ENCODE results near the gene AKR1B1.

Gene AKR1B1

GRCh38 chr7:134443396-134444070 is 15.4 kb downstream of the AKR1B1 start:
- DNase-seq, result no peak

- no peak for DNase-seq
Measured at GRCh38 chr7:134442441-134443220, 16.3 kb downstream of the AKR1B1 start.

DNA sequence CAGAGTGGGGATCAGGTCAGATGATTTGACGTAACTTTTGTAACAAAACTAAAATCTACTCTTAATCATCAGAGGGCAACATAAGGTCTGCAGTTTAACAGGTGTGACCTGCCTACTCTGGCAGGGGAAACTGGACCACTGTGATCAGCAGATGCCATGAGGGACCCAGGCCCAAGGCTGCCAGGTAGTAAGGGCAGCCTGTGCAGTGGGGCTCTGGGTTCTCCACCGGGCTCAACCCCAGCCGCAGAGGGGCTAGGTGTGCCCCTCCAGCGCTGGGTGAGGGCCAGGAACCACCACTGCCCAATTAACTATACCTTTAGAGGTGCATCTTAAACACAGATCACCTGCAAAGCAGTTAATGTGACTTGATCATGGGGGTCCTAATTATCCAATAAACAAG is 17.6 kb downstream of the AKR1B1 start:
- no peak for DNase-seq

GRCh38 chr7:134440476-134440875 is 18.4 kb downstream of the AKR1B1 start:
- DNase-seq, result no peak

- no peak for DNase-seq
Measured at GRCh38 chr7:134440067-134440466, 18.8 kb downstream of the AKR1B1 start.

DNA sequence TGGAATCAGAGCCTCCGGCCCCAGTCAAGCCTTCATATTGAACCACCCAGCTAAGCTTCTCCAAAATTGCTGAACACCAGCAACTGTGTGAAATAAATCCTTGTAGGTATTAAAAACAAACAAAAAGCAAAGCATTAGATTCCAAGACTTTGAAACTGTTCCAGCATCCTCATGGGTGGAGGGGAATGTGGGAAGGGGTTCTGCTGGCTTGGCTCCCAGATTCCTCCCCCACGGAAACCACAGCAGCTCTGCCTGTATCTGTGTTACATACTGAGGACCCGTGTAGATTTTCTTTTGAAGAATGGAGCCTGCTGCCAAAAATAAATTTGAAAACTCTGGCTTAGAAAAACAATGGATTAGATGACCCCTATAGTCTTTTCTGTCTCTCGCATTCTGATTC is 20.0 kb downstream of the AKR1B1 start:
- DNase-seq, result no peak

- DNase-seq, result no peak
Measured at GRCh38 chr7:134435161-134435920, 23.6 kb downstream of the AKR1B1 start.

DNA sequence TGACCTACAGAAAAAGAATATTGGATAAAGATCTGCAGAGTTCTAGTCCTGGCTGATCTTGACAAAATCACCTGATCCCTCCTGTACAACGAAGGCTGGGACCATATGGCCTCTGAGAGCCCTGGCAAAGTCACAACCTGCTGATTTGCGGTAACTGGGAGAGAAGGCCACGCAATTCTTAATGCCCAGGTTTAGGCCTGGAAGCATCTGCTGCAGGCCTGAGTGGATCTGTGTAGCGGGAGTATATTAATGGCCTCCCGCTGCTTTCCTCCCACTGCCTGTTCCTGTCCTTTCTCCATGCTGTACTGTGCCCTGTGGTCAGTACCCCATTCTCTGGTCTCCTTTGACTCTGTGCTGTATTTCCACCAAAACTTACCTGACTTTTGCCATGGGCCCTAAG is 24.2 kb downstream of the AKR1B1 start:
- DNase-seq, result no peak

DNA sequence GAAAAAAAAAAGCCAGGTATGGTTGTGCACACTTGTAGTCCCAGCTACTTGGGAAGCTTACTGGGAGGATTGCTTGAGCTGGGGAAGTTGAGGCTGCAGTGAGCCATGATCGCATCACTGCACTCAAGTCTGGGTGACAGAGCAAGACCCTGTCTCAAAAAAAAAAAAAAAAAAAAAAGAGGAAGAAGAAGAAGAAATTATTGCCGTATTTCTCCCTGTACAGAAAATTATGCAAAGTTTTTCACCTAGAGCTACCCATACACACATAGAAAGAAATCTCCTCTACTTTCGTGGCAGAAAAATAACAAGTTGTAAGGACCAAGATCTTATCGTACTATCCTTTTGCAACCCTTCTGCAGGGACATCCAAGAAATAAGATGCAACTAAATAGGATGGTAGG is 25.5 kb downstream of the AKR1B1 start:
- DNase-seq, result no peak

DNA sequence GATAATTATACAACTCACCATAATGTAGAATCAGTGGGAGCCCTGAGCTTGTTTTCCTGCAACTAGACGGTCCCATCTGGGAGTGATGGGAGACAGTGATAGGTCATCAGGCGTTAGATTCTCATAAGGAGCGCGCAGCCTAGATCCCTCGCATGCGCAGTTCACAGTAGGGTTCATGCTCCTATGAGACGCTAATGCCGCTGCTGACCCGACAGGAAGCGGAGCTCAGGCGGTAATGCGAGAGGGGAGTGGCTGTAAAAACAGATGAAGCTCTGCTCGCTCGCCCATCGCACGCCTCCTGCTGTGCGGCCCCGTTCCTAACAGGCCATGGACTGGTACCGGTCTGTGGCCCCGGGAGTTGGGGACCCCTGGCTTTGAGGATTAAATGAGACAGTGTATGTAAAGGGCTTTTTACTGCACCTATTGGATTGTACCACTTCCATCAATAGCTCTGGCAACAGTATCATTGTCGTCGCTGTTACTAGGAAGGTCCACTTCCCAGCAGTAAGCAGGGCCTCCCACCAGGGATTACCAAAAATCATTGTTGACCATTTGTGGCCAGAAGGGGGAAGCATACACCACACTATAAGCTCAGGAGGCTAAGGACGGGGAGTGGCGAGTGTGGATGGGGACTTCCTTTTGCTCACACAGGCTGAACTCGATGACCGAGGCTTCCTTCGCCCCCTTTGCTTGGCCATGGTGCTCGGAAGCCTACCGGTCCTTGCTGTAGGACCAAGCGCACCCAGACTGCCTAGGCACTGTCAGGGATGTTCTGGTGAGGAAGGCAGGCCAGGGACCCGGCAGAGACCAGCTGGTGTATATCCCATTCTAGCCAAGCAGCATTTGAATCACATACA is 26.4 kb downstream of the AKR1B1 start:
- DNase-seq, result peak; percentile 81

DNA sequence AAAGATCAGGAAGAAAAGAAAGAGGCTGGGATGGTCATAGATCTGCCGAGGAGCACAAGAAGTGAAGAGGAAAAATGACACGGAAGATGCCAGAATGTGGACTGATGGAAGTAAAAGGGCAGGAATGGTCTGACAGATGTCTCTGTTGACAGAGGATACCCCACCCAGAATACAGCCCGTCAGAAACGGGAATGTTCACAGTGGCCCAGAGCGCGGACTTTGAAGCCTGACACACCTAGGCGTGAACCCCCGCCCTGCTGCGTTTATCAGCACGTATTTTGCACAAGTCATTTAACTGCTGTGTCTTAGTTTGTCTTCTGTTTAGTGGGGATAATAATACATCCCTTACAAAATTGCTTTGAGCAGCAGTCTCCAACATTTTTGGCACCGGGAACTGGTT is 27.1 kb downstream of the AKR1B1 start:
- DNase-seq, result no peak

GRCh38 chr7:134429481-134429880 is 29.4 kb downstream of the AKR1B1 start:
- DNase-seq, result no peak

GRCh38 chr7:134428942-134429341 is 30.0 kb downstream of the AKR1B1 start:
- no peak for DNase-seq

GRCh38 chr7:134427896-134428295 is 31.0 kb downstream of the AKR1B1 start:
- DNase-seq, result no peak

GRCh38 chr7:134425777-134426176 is 33.1 kb downstream of the AKR1B1 start:
- no peak for DNase-seq

GRCh38 chr7:134422638-134423037 is 36.3 kb downstream of the AKR1B1 start:
- DNase-seq, result no peak

GRCh38 chr7:134422008-134422407 is 36.9 kb downstream of the AKR1B1 start:
- DNase-seq, result no peak

GRCh38 chr7:134420424-134421125 is 38.3 kb downstream of the AKR1B1 start:
- DNase-seq, result no peak

DNA sequence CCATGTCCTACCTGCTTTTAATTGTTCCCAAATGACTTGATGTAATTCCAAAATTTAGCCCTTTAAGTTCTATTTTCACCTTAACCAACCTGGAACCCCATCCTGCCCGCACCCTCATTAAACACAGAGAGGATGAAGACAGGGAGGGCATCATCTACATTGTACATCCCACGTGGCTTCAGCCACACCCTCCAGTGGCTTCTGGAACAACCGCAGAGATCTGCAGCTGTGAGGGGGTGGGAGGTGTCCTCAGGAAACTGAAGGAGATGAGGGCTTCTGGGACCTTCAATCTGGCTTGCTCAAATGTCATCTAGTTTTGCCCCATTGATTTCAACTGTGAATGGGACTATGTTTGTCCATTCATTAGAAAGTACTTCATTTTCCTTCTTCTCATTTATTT is 39.0 kb downstream of the AKR1B1 start:
- DNase-seq, result no peak

GRCh38 chr7:134419085-134419484 is 39.8 kb downstream of the AKR1B1 start:
- DNase-seq, result no peak

- no peak for DNase-seq
Measured at GRCh38 chr7:134415700-134416099, 43.2 kb downstream of the AKR1B1 start.

GRCh38 chr7:134414109-134414508 is 44.8 kb downstream of the AKR1B1 start:
- DNase-seq, result no peak
